K562 (cell line): ENCODE data around the gene TSPOAP1. TPM values are rescaled to one million over a fixed set of nuclear protein-coding genes. Genes with fewer than 3 reads are reported as not detected.

ENCODE experiments used
- BDP1 ChIP-seq: IDR thresholded peaks from 3 replicates; pipeline ENCODE4 v1.6.1; 2011; ENCODE audit not compliant: insufficient read length, insufficient read depth
- BRD9 ChIP-seq: fragments of 450-650 bp; IDR thresholded peaks from 2 replicates; pipeline ENCODE4 v1.6.1; 2018; ENCODE audit warnings: low read depth; ENCODE audit not compliant: partially characterized antibody
- CBX2 ChIP-seq: fragments of 200-600 bp; sonication (generic); IDR thresholded peaks from one replicate; pipeline ENCODE4 v1.6.1; 2012; ENCODE audit warnings: mild to moderate bottlenecking, low read length, inconsistent platforms; ENCODE audit not compliant: insufficient read depth, poor library complexity, severe bottlenecking
- ELK1 ChIP-seq: sonication (generic); formaldehyde crosslinking; IDR thresholded peaks from 2 replicates; pipeline ENCODE4 v1.8.1; 2022; ENCODE audit warnings: missing genetic modification reagents
- ERF ChIP-seq: fragments of 450-650 bp; formaldehyde crosslinking; IDR thresholded peaks from 2 replicates; pipeline ENCODE4 v1.4.0; 2020; ENCODE audit warnings: mild to moderate bottlenecking, mixed read lengths
- FOXJ3 ChIP-seq: sonication (generic); formaldehyde crosslinking; IDR thresholded peaks from 2 replicates; pipeline ENCODE4 v1.4.0; 2020; ENCODE audit warnings: mild to moderate bottlenecking, missing genetic modification reagents
- HCFC1 ChIP-seq: IDR thresholded peaks from 2 replicates; pipeline ENCODE4 v1.6.1; 2012; ENCODE audit warnings: low read depth, low read length, improper control_type of control experiment
- HMGN3 ChIP-seq: IDR thresholded peaks from 2 replicates; pipeline ENCODE4 v1.6.1; 2011; ENCODE audit warnings: borderline replicate concordance, low read depth, mild to moderate bottlenecking, mixed read lengths, low read length; ENCODE audit not compliant: insufficient read length; ENCODE audit errors: extremely low read depth
- KDM5B ChIP-seq: fragments of 200-600 bp; sonication (generic); IDR thresholded peaks from 2 replicates; pipeline ENCODE4 v1.6.1; 2012; ENCODE audit warnings: low read depth, mild to moderate bottlenecking, moderate library complexity, low read length, control low read depth, inconsistent platforms; ENCODE audit not compliant: insufficient replicate concordance
- MAX ChIP-seq: sonication (generic); formaldehyde crosslinking; IDR thresholded peaks from 2 replicates; pipeline ENCODE4 v1.9.0; 2022; ENCODE audit warnings: mild to moderate bottlenecking, missing genetic modification reagents
- MBD2 ChIP-seq: sonication (generic); IDR thresholded peaks from 2 replicates; pipeline ENCODE4 v1.6.1; 2016; ENCODE audit warnings: low read depth, borderline replicate concordance
- NFE2 ChIP-seq: IDR thresholded peaks from 2 replicates; pipeline ENCODE4 v1.6.1; 2014; ENCODE audit warnings: antibody characterized with exemption, low read depth
- POLR2AphosphoS5 ChIP-seq: IDR thresholded peaks from 2 replicates; pipeline ENCODE4 v1.6.1; 2011; ENCODE audit warnings: mild to moderate bottlenecking, low read depth, low read length, moderate library complexity; ENCODE audit not compliant: control insufficient read depth, insufficient read depth
- SPI1 ChIP-seq: IDR thresholded peaks from 2 replicates; pipeline ENCODE4 v1.6.1; 2011; ENCODE audit warnings: low read depth, low read length, control low read depth, borderline replicate concordance
- U2AF2 ChIP-seq: fragments of 200-400 bp; formaldehyde crosslinking; optimal IDR thresholded peaks from 2 replicates; pipeline ENCODE3; 2017; ENCODE audit warnings: low read depth, mild to moderate bottlenecking, low read length
- ZNF12 ChIP-seq: sonication (generic); formaldehyde crosslinking; IDR thresholded peaks from 2 replicates; pipeline ENCODE4 v1.4.0; 2020; ENCODE audit warnings: mild to moderate bottlenecking, missing genetic modification reagents
- ZNF274 ChIP-seq: IDR thresholded peaks from 2 replicates; pipeline ENCODE4 v1.6.1; 2011; ENCODE audit warnings: low read depth, mild to moderate bottlenecking, low read length, moderate library complexity, borderline replicate concordance
- ZNF766 ChIP-seq: fragments of 200-800 bp; sonication (Bioruptor generic); conservative IDR thresholded peaks from 2 replicates; pipeline ENCODE4 v1.6.1; 2016; ENCODE audit warnings: missing genetic modification characterization, missing compliant biosample characterization
- polyA plus RNA-seq, 8 experiments: library from polyadenylated mRNA; depleted of rRNA in 4 of 8; stranded (reverse) in 5 of 8; unstranded in 3 of 8; fragments of >200 nt; fragmentation: Nextera tagmentation in 2 of 8; fragmentation: Illumina TruSeq in 1 of 8; extraction: Ambion mirVana in 2 of 8; extraction: Trizol in 1 of 8; gene quantifications; 2 replicates each; pipeline versions ENCODE4 v1.2.1 to v1.2.3, GENCODE V29; 2011 to 2014; ENCODE audit warnings: inconsistent platforms in 1 of 8, missing spikeins in 1 of 8
- total RNA-seq, 7 experiments: library from RNA; depleted of rRNA in 6 of 7; stranded (reverse); fragments of >200 nt in 6 of 7; fragmentation: Illumina TruSeq in 2 of 7; extraction: Trizol in 2 of 7; gene quantifications; 2 replicates each; pipeline versions ENCODE4 v1.2.1 to v1.2.3, GENCODE V29; 2011 to 2021; ENCODE audit warnings: low replicate concordance in 1 of 7
- TF ChIP-seq, protein P1 (sequence below): sonication (generic); formaldehyde crosslinking; IDR thresholded peaks from 2 replicates; pipeline ENCODE4 v1.8.0; 2023; ENCODE audit warnings: missing genetic modification reagents, mild to moderate bottlenecking, borderline replicate concordance

The TSPOAP1 gene
- total and polyA plus RNA-seq, 9 of the 15 experiments (the other 6 are each of a cell fraction or from before 2014, with no cell fraction given): 0.87 to 3.9 (median 1.8) TPM; not detected in 2

DNA sequence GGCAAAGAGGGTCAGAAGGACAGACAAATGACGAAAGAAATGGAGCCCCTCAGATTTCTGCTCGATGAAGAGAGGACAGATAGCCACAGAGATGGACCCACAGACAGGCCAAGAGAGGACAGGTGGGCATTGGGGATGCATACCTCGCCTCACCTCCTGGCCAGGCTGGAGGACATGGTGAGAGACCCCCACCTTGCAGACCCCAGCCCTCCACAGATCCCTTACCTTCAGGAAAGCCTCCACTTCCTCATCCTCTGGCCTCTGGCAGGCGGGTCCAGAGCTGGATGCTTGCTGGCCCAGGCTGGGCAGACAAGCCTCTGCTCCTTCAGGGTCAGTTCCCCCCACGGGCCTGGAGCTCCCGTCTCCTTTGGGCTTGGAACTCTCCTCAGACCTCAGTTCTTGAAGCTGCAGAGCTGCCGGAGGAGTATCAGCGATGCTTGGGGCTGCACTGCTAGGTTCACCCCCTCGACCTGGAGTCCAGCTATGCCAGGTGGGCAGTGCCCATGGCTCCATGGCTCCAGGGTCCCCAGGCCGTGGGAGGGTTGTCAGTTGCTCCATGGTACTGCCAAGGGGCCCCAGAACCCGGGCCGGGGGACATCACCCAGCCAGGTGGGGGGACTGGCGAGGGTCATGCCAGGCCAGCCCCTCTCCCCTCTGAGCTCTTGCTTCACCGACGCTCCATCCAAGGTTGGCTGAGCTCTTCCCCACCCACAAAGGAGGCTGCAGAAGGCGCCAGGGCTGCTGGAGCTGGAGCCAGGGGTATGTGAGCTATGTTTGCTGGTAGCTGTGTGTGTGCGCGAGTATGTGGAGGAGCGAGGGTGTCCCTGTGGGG lies 1.0 kb downstream of the TSPOAP1 start (continued):
- TF ChIP-seq NFE2: no peak
- TF ChIP-seq MAX: peak; percentile 5; the same call in 1 of the 2 replicates
- TF ChIP-seq ELK1 (CRISPR knock-in tag): no peak
- TF ChIP-seq ZNF12: no peak
- peak; percentile 52; the same call in 1 of the 2 replicates for TF ChIP-seq SPI1
- TF ChIP-seq HMGN3: peak; percentile 41
- no peak for TF ChIP-seq BRD9
- no peak; the same call in 1 of the 2 replicates for TF ChIP-seq ZNF274
- TF ChIP-seq, protein P1, sequence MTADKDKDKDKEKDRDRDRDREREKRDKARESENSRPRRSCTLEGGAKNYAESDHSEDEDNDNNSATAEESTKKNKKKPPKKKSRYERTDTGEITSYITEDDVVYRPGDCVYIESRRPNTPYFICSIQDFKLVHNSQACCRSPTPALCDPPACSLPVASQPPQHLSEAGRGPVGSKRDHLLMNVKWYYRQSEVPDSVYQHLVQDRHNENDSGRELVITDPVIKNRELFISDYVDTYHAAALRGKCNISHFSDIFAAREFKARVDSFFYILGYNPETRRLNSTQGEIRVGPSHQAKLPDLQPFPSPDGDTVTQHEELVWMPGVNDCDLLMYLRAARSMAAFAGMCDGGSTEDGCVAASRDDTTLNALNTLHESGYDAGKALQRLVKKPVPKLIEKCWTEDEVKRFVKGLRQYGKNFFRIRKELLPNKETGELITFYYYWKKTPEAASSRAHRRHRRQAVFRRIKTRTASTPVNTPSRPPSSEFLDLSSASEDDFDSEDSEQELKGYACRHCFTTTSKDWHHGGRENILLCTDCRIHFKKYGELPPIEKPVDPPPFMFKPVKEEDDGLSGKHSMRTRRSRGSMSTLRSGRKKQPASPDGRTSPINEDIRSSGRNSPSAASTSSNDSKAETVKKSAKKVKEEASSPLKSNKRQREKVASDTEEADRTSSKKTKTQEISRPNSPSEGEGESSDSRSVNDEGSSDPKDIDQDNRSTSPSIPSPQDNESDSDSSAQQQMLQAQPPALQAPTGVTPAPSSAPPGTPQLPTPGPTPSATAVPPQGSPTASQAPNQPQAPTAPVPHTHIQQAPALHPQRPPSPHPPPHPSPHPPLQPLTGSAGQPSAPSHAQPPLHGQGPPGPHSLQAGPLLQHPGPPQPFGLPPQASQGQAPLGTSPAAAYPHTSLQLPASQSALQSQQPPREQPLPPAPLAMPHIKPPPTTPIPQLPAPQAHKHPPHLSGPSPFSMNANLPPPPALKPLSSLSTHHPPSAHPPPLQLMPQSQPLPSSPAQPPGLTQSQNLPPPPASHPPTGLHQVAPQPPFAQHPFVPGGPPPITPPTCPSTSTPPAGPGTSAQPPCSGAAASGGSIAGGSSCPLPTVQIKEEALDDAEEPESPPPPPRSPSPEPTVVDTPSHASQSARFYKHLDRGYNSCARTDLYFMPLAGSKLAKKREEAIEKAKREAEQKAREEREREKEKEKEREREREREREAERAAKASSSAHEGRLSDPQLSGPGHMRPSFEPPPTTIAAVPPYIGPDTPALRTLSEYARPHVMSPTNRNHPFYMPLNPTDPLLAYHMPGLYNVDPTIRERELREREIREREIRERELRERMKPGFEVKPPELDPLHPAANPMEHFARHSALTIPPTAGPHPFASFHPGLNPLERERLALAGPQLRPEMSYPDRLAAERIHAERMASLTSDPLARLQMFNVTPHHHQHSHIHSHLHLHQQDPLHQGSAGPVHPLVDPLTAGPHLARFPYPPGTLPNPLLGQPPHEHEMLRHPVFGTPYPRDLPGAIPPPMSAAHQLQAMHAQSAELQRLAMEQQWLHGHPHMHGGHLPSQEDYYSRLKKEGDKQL: 0 out of 2 replicates have a peak, but pooled peaks have one; percentile 49
- no peak for TF ChIP-seq U2AF2
- no peak for TF ChIP-seq BDP1
- TF ChIP-seq HCFC1: peak; percentile 2; the same call in 1 of the 2 replicates
- no peak for TF ChIP-seq FOXJ3
- TF ChIP-seq KDM5B: peak; percentile 12
- no peak for TF ChIP-seq CBX2
- no peak for TF ChIP-seq ZNF766 (CRISPR knock-in tag)
- peak; percentile 21 for TF ChIP-seq POLR2AphosphoS5
- no peak for TF ChIP-seq MBD2
- 0 out of 2 replicates have a peak, but pooled peaks have one; percentile 28 for TF ChIP-seq ERF
